ENCODE measurements around the gene KATNB1.

- TF ChIP-seq SMC3 (IDR thresholded peaks at IDR 0.05; ENCODE audit: low read depth, low read length) = no peak
- no peak for TF ChIP-seq SIN3A (IDR thresholded peaks at IDR 0.05; ENCODE audit: borderline replicate concordance, low read depth, low read length)
- TF ChIP-seq, protein P1, sequence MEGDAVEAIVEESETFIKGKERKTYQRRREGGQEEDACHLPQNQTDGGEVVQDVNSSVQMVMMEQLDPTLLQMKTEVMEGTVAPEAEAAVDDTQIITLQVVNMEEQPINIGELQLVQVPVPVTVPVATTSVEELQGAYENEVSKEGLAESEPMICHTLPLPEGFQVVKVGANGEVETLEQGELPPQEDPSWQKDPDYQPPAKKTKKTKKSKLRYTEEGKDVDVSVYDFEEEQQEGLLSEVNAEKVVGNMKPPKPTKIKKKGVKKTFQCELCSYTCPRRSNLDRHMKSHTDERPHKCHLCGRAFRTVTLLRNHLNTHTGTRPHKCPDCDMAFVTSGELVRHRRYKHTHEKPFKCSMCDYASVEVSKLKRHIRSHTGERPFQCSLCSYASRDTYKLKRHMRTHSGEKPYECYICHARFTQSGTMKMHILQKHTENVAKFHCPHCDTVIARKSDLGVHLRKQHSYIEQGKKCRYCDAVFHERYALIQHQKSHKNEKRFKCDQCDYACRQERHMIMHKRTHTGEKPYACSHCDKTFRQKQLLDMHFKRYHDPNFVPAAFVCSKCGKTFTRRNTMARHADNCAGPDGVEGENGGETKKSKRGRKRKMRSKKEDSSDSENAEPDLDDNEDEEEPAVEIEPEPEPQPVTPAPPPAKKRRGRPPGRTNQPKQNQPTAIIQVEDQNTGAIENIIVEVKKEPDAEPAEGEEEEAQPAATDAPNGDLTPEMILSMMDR (IDR thresholded peaks at IDR 0.05) = no peak
- no peak for TF ChIP-seq EZH2phosphoT487 (IDR thresholded peaks at IDR 0.05; ENCODE audit: borderline replicate concordance, low read depth)
- TF ChIP-seq RFX5 (IDR thresholded peaks at IDR 0.05; ENCODE audit: low read length) = no peak
- TF ChIP-seq, protein P2, sequence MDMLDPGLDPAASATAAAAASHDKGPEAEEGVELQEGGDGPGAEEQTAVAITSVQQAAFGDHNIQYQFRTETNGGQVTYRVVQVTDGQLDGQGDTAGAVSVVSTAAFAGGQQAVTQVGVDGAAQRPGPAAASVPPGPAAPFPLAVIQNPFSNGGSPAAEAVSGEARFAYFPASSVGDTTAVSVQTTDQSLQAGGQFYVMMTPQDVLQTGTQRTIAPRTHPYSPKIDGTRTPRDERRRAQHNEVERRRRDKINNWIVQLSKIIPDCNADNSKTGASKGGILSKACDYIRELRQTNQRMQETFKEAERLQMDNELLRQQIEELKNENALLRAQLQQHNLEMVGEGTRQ (IDR thresholded peaks at IDR 0.05; ENCODE audit: borderline replicate concordance, low read depth, low read length) = no peak
- no peak for TF ChIP-seq TCF12 (IDR thresholded peaks at IDR 0.05)
- no peak for TF ChIP-seq RAD21 (IDR thresholded peaks at IDR 0.05; ENCODE audit: low read length)
- TF ChIP-seq, protein P3, sequence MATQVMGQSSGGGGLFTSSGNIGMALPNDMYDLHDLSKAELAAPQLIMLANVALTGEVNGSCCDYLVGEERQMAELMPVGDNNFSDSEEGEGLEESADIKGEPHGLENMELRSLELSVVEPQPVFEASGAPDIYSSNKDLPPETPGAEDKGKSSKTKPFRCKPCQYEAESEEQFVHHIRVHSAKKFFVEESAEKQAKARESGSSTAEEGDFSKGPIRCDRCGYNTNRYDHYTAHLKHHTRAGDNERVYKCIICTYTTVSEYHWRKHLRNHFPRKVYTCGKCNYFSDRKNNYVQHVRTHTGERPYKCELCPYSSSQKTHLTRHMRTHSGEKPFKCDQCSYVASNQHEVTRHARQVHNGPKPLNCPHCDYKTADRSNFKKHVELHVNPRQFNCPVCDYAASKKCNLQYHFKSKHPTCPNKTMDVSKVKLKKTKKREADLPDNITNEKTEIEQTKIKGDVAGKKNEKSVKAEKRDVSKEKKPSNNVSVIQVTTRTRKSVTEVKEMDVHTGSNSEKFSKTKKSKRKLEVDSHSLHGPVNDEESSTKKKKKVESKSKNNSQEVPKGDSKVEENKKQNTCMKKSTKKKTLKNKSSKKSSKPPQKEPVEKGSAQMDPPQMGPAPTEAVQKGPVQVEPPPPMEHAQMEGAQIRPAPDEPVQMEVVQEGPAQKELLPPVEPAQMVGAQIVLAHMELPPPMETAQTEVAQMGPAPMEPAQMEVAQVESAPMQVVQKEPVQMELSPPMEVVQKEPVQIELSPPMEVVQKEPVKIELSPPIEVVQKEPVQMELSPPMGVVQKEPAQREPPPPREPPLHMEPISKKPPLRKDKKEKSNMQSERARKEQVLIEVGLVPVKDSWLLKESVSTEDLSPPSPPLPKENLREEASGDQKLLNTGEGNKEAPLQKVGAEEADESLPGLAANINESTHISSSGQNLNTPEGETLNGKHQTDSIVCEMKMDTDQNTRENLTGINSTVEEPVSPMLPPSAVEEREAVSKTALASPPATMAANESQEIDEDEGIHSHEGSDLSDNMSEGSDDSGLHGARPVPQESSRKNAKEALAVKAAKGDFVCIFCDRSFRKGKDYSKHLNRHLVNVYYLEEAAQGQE (IDR thresholded peaks at IDR 0.05; ENCODE audit: low read depth, low read length) = no peak
- TF ChIP-seq YY1 (IDR thresholded peaks at IDR 0.05; ENCODE audit: low read depth) = no peak
- TF ChIP-seq, protein P4, sequence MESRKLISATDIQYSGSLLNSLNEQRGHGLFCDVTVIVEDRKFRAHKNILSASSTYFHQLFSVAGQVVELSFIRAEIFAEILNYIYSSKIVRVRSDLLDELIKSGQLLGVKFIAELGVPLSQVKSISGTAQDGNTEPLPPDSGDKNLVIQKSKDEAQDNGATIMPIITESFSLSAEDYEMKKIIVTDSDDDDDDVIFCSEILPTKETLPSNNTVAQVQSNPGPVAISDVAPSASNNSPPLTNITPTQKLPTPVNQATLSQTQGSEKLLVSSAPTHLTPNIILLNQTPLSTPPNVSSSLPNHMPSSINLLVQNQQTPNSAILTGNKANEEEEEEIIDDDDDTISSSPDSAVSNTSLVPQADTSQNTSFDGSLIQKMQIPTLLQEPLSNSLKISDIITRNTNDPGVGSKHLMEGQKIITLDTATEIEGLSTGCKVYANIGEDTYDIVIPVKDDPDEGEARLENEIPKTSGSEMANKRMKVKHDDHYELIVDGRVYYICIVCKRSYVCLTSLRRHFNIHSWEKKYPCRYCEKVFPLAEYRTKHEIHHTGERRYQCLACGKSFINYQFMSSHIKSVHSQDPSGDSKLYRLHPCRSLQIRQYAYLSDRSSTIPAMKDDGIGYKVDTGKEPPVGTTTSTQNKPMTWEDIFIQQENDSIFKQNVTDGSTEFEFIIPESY (IDR thresholded peaks at IDR 0.05; ENCODE audit: borderline replicate concordance, low read depth) = no peak
- no peak for TF ChIP-seq MXI1 (IDR thresholded peaks at IDR 0.05; ENCODE audit: low read depth, low read length)
- TF ChIP-seq MAX (IDR thresholded peaks at IDR 0.05; ENCODE audit: low read depth) = no peak
- no peak for TF ChIP-seq GABPA (IDR thresholded peaks at IDR 0.05; ENCODE audit: low read depth)
Observed at GRCh38 chr16:57750796-57751538, 15.4 kb downstream of the KATNB1 start.
